Keratinocyte (primary cell): ENCODE measurements around the gene AP3B1.

Experiments used
- CTCF ChIP-seq, 3 experiments: IDR thresholded peaks in 1 of 3; conservative IDR thresholded peaks in 1 of 3; optimal IDR thresholded peaks in 1 of 3; 2 replicates in 2 of 3; 3 replicates in 1 of 3; pipeline versions ENCODE3 to v1.5.1; 2011; ENCODE audit warnings: low read length in 3 of 3, mild to moderate bottlenecking in 3 of 3, moderate library complexity in 2 of 3, control low read depth in 1 of 3, inconsistent platforms in 1 of 3; ENCODE audit not compliant: insufficient read depth in 2 of 3; ENCODE audit errors: extremely low read depth in 1 of 3
- EZH2 ChIP-seq: IDR thresholded peaks from one replicate; pipeline ENCODE4 v1.6.1; 2012; ENCODE audit warnings: inconsistent platforms, mild to moderate bottlenecking, low read length, moderate library complexity

- TF ChIP-seq EZH2 (no peak), CTCF (optimal IDR thresholded peaks at IDR 0.05 in 1 of 3, IDR thresholded peaks at IDR 0.05 in 1 of 3, conservative IDR thresholded peaks at IDR 0.05 in 1 of 3; ENCODE audit: extremely low read depth in 1 of 3, insufficient read depth in 2 of 3, low read length in 3 of 3) (peak; percentile 17 to 34 (median 21))
Measured at GRCh38 chr5:78127875-78128274, 166.6 kb downstream of the AP3B1 start.
